Lower lobe of right lung (tissue), 2 donors: ENCODE measurements around the gene EPC2. TPM values are rescaled to one million over a fixed set of nuclear protein-coding genes. Genes with fewer than 3 reads are reported as not detected.

Experiments
- ATAC-seq, 2 donors: fragments of 200-7000 bp; cut with Tn5 transposase; one replicate each; pipeline ENCODE4 v1.9.1; 2020 to 2022; ENCODE audit warnings: mild to moderate bottlenecking in 2 of 2, moderate library complexity in 2 of 2
- DNase-seq: peaks from one replicate; pipeline ENCODE4 v3.0.0-alpha.2; 2020
- H3K27ac ChIP-seq: fragments of 200-600 bp; one replicate; pipeline ENCODE4 v1.8.0; 2022
- H3K27me3 ChIP-seq: fragments of 200-600 bp; one replicate; pipeline ENCODE4 v1.8.0; 2022; ENCODE audit warnings: low read depth
- H3K36me3 ChIP-seq: fragments of 200-600 bp; one replicate; pipeline ENCODE4 v1.8.0; 2022; ENCODE audit warnings: mild to moderate bottlenecking
- H3K4me1 ChIP-seq: fragments of 200-600 bp; one replicate; pipeline ENCODE4 v1.8.0; 2022
- H3K4me3 ChIP-seq: fragments of 200-600 bp; one replicate; pipeline ENCODE4 v1.8.0; 2022; ENCODE audit warnings: mild to moderate bottlenecking
- H3K9me3 ChIP-seq: fragments of 200-600 bp; one replicate; pipeline ENCODE4 v1.8.0; 2022
- intact Hi-C: fragments of 100-400 bp; cut with DNase I; formaldehyde crosslinking; loops from one replicate; pipeline ENCODE4 v1.11.0; 2022
- total RNA-seq: library from RNA; stranded (reverse); fragmentation: NEBNext Ultra II Directional; extraction: Animal tissue kit (Norgen Biotek cat#: 25700); gene quantifications from one replicate; pipeline ENCODE4 v1.2.1, GENCODE V29; 2021
- TF ChIP-seq, protein P1 (sequence below): fragments of 200-600 bp; IDR thresholded peaks from one replicate; pipeline ENCODE4 v1.8.0; 2022; ENCODE audit warnings: antibody characterized with exemption, mild to moderate bottlenecking
- donor health status: DM: no; HTN: yes; CAD: no; lungs with severe emphysema.

EPC2 gene
- total RNA-seq, 1 donor from 2014 or later: 36.8 TPM

DNA sequence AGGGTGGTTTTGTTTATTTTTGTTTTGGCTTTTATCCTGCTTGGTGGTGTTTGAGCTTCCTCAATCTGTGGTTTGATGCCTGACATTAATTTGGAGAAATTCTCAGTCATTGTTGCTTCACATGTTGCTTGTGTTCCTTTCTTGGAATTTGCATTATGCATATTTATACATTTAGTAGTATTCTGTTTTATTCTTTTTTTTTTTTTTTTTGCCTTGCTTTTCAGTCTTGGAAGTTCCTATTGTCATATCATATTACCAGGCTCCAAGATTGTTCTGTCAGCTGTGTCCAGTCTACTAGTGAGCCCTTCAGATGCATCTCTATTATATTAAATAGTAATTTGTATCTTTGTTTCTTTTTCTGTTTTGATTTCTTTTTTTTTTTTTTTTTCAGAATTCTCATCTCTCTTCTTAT is 77.0 kb downstream of the EPC2 start:
- H3K9me3 ChIP-seq: no peaks in the 10 kb centered on the region
- intact Hi-C loops: no loop called here
- no peaks in the 10 kb centered on the region for H3K36me3 ChIP-seq
- no peak overlapping the region for H3K4me3 ChIP-seq
- H3K4me1 ChIP-seq: peaks cover 15% of the 10 kb centered on the region
- H3K27ac ChIP-seq: no peak overlapping the region
- ATAC-seq (no peak), DNase-seq (no peak)
- H3K27me3 ChIP-seq: no peaks in the 10 kb centered on the region
- TF ChIP-seq, protein P1, sequence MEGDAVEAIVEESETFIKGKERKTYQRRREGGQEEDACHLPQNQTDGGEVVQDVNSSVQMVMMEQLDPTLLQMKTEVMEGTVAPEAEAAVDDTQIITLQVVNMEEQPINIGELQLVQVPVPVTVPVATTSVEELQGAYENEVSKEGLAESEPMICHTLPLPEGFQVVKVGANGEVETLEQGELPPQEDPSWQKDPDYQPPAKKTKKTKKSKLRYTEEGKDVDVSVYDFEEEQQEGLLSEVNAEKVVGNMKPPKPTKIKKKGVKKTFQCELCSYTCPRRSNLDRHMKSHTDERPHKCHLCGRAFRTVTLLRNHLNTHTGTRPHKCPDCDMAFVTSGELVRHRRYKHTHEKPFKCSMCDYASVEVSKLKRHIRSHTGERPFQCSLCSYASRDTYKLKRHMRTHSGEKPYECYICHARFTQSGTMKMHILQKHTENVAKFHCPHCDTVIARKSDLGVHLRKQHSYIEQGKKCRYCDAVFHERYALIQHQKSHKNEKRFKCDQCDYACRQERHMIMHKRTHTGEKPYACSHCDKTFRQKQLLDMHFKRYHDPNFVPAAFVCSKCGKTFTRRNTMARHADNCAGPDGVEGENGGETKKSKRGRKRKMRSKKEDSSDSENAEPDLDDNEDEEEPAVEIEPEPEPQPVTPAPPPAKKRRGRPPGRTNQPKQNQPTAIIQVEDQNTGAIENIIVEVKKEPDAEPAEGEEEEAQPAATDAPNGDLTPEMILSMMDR: no peak

DNA sequence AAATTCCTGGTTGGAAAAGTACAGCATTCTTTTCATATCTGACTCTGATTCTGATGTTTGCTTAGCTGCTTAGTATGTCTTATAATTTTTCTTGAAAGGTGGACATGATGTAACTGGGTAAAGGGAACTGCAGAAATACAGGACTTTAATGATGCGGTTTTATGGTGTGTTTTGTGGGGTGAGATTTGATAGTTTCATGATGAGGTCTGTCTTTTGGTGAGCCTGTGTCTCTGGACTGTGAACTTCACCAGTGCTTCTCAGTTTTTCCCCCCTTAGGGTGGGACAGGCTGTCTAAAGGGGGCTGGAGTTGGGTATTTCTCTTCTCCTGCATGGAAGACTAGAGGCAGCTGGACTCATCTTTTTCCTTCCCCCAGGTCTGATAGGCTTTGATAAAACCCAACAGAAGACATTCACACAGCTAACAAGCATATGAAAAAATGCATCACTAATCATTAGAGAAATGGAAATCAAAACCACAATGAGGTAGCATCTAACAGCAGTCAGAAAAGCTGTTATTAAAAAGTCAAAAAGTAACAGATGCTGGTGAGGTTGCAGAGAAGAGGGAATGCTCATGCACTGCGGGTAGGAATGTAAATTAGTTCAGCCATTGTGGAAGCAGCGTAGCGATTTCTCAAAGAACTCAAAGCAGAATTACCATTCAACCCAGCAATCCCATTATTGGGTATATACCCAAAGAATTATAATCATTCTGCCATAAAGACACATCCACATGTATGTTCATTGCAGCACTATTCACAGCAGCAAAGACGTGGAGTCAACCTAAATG is 77.6 kb downstream of the EPC2 start:
- DNase-seq (no peak), ATAC-seq (no peak)
- no peak overlapping the region for H3K27ac ChIP-seq
- H3K27me3 ChIP-seq: no peaks in the 10 kb centered on the region
- H3K4me1 ChIP-seq: peaks cover 15% of the 10 kb centered on the region
- H3K9me3 ChIP-seq: peaks cover 4% of the 10 kb centered on the region
- H3K4me3 ChIP-seq: no peak overlapping the region
- H3K36me3 ChIP-seq: no peaks in the 10 kb centered on the region
- intact Hi-C loops: no loop called here
- TF ChIP-seq, protein P1: no peak

DNA sequence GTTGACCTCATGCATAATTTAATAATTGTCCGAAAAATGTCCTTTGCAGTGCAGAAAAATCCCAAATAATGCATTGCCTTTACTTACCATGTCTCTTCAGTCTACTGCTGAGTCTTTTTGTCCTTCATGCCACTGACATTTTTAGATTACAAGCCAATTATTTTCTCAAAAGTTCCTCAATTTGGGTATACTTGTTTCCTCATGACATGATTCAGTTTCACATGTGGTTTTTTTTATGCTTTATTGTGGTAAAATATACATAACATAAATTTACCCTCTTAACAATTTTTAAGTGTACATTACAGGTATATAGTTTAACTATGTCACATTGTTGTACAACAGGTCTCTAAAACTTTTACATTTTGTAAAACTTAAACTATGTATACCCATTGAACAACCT is 81.0 kb downstream of the EPC2 start:
- Histone ChIP-seq H3K4me3 (no peak overlapping the region), H3K36me3 (no peaks in the 10 kb centered on the region), H3K27me3 (no peaks in the 10 kb centered on the region), H3K27ac (no peak overlapping the region), H3K9me3 (peaks cover 5% of the 10 kb centered on the region), H3K4me1 (peaks cover 15% of the 10 kb centered on the region)
- intact Hi-C loops: no loop called here
- DNase-seq: no peak
- TF ChIP-seq, protein P1: no peak
- ATAC-seq: no peak

DNA sequence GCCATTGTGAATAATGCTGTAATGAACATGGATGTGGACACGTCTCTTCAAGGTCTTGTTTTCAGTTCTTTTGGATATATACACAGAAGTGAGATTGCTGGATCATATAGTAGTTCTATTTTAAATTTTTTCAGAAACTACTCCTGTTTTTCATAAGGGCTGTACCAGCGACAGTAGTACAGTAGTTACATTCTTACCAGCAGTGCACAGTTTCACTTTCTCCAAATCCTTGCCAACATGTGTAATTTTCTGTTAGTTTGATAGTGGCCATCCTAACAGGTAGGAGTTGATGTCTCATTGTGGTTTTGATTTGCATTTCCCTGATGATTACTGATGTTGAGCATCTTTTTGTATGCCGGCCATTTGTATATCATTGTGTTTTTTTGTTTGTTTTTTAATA is 81.7 kb downstream of the EPC2 start:
- DNase-seq (no peak), ATAC-seq (no peak)
- Histone ChIP-seq H3K27ac (no peak overlapping the region), H3K4me3 (no peak overlapping the region), H3K9me3 (peaks cover 5% of the 10 kb centered on the region), H3K27me3 (no peaks in the 10 kb centered on the region), H3K4me1 (peaks cover 13% of the 10 kb centered on the region), H3K36me3 (no peaks in the 10 kb centered on the region)
- intact Hi-C loops: no loop called here
- TF ChIP-seq, protein P1: no peak

DNA sequence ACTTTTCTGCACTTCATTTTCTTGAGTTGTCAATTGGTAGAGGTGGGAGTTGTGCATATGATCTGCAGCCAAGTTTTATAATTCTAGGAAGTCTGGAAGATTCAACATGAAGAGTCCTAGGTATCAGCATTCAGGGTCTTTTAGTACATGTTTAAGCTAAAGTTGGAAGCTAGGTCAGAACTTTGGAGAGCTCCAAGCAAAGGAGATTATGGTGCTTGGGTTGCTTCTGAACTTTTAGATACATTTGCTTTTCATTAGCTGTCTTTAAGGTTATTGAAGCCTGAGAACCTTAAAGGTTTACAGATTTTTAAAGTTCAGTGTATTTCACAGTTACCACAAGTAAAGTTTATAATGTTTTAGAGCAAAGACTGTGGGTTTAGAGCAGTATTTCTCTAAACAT is 85.5 kb downstream of the EPC2 start:
- H3K4me3 ChIP-seq: no peak overlapping the region
- H3K9me3 ChIP-seq: peaks cover 5% of the 10 kb centered on the region
- ATAC-seq: no peak
- H3K27me3 ChIP-seq: no peaks in the 10 kb centered on the region
- intact Hi-C loops: no loop called here
- no peak overlapping the region for H3K27ac ChIP-seq
- TF ChIP-seq, protein P1: no peak
- no peaks in the 10 kb centered on the region for H3K36me3 ChIP-seq
- DNase-seq: no peak
- no peaks in the 10 kb centered on the region for H3K4me1 ChIP-seq
